ENCODE data around the gene MAD1L1. TPM values are rescaled to one million over a fixed set of nuclear protein-coding genes. Genes with fewer than 3 reads are reported as not detected.

Gene MAD1L1
- total and polyA plus RNA-seq, 2 of the 4 experiments (the other 2 are of a cell fraction), result 29.0 to 40.9 TPM

- Histone ChIP-seq H3K79me1 (ENCODE audit: low read depth in 1 of 2, low read length in 2 of 2) (peaks cover 6 to 13% of the 10 kb centered on the region in 2 experiments), H3K4ac (ENCODE audit: low read depth, low read length) (no peak overlapping the region), H4K20me1 (ENCODE audit: insufficient read depth, low read length) (peaks cover 4% of the 10 kb centered on the region), H3K4me3 (ENCODE audit: insufficient read depth, low read depth, low read length) (no peak overlapping the region), H4K8ac (ENCODE audit: low read depth in 2 of 2, low read length in 2 of 2) (no peak overlapping the region), H3K27ac (ENCODE audit: insufficient read depth, low read length) (no peak overlapping the region), H3K23ac (ENCODE audit: low read depth, low read length) (no peak overlapping the region), H2AK5ac (ENCODE audit: low read depth, low read length) (no peak overlapping the region), H2BK5ac (ENCODE audit: low read depth, low read length, poor library complexity, severe bottlenecking) (no peak overlapping the region), H3K14ac (replicated peaks; ENCODE audit: low read depth, low read length) (no peak overlapping the region), H3K36me3 (ENCODE audit: control insufficient read depth, insufficient read depth, low read length) (no peaks in the 10 kb centered on the region; the same call in 1 of the 2 replicates), H2BK120ac (ENCODE audit: low read depth, low read length) (no peak overlapping the region), H4K91ac (ENCODE audit: insufficient read depth, low read depth, low read length) (no peak overlapping the region), H2BK20ac (ENCODE audit: low read depth, low read length) (no peak overlapping the region), H3K27me3 (ENCODE audit: control insufficient read depth, insufficient read depth, low read length) (no peaks in the 10 kb centered on the region), H3K4me2 (ENCODE audit: low read depth, low read length) (no peak overlapping the region), H3K4me1 (ENCODE audit: control insufficient read depth, insufficient read depth, low read length) (no peaks in the 10 kb centered on the region), H3K9me3 (ENCODE audit: control insufficient read depth, insufficient read depth, low read length) (no peaks in the 10 kb centered on the region), H3K9ac (ENCODE audit: low read depth, low read length) (no peak overlapping the region), H3K18ac (ENCODE audit: low read depth, low read length) (no peak overlapping the region), H3K56ac (ENCODE audit: extremely low read depth, insufficient read depth, low read length) (no peak overlapping the region), H2AK9ac (replicated peaks; ENCODE audit: low read depth, low read length, poor library complexity) (no peak overlapping the region), H4K5ac (ENCODE audit: low read depth, low read length) (no peak overlapping the region), H2BK15ac (ENCODE audit: low read depth, low read length) (no peak overlapping the region), H3K9me1 (ENCODE audit: insufficient read depth, low read length) (peaks cover 6% of the 10 kb centered on the region), H2AFZ (replicated peaks; ENCODE audit: low read length, poor library complexity) (no peak overlapping the region)
- BruUV-seq (replicated peaks), result no TSS peak
- WGBS, 2 experiments (ENCODE audit: extremely low coverage in 2 of 2, insufficient read length in 1 of 2), result 93% methylated on average over 19 of the region's 30 CpGs; no CpG with 5 or more reads in 1 of the 2 experiments
- in situ Hi-C loops (cut with MboI; ENCODE audit: low sequenced_read_pairs) (no loop called here), dilution Hi-C loops (cut with HindIII; ENCODE audit: low sequenced_read_pairs, unreplicated experiment) (no loop called here), intact Hi-C loops (cut with micrococcal nuclease) (no loop called here)
- POLR2A ChIA-PET (ENCODE audit: unreplicated experiment), result no interaction called here
- ATAC-seq (ENCODE audit: low read depth) (no peak), DNase-seq (no peak)
- TF ChIP-seq MAFK (IDR thresholded peaks at IDR 0.05; ENCODE audit: low read depth, low read length) (no peak), CTCF (conservative IDR thresholded peaks at IDR 0.05; ENCODE audit: low read depth, low read length) (no peak), SMC3 (IDR thresholded peaks at IDR 0.05; ENCODE audit: low read depth, low read length) (no peak), CHD1 (IDR thresholded peaks at IDR 0.05; ENCODE audit: low read depth, low read length) (no peak), RAD21 (IDR thresholded peaks at IDR 0.05; ENCODE audit: low read length) (no peak), RFX5 (IDR thresholded peaks at IDR 0.05; ENCODE audit: low read depth, low read length) (no peak), MXI1 (IDR thresholded peaks at IDR 0.05; ENCODE audit: borderline replicate concordance, low read depth, low read length) (no peak), POLR2A (IDR thresholded peaks at IDR 0.05; ENCODE audit: low read depth, low read length) (no peak), FOS (IDR thresholded peaks at IDR 0.05; ENCODE audit: low read depth, low read length) (no peak), ELK1 (IDR thresholded peaks at IDR 0.05; ENCODE audit: borderline replicate concordance, low read depth, low read length) (no peak), RCOR1 (IDR thresholded peaks at IDR 0.05; ENCODE audit: insufficient replicate concordance, low read length) (no peak), BHLHE40 (IDR thresholded peaks at IDR 0.05; ENCODE audit: low read depth, low read length) (no peak), USF2 (IDR thresholded peaks at IDR 0.05; ENCODE audit: low read depth, low read length) (no peak), NFE2L2 (IDR thresholded peaks at IDR 0.05; ENCODE audit: low read depth, low read length) (no peak), CEBPB (IDR thresholded peaks at IDR 0.05; ENCODE audit: low read depth, low read length) (no peak)
- CTCF ChIA-PET, result no interaction called here
Observed at GRCh38 chr7:2051707-2052656, 180.8 kb downstream of the MAD1L1 start.
